ENCODE measurements around the gene KDM8. TPM values are rescaled to one million over a fixed set of nuclear protein-coding genes. Genes with fewer than 3 reads are reported as not detected.

KDM8 gene
- total and polyA plus RNA-seq, 9 of the 15 experiments (the other 6 are each of a cell fraction or from before 2014, with no cell fraction given) = 0.61 to 9.1 (median 5.4) TPM

GRCh38 chr16:27268376-27269299 lies 65.3 kb downstream of the KDM8 start, which contains the start of gene NSMCE1 (continued):
- no peak for TF ChIP-seq ZBTB49 (CRISPR knock-in tag; IDR thresholded peaks at IDR 0.05; ENCODE audit: borderline replicate concordance)
- TF ChIP-seq OTX1 (CRISPR knock-in tag; IDR thresholded peaks at IDR 0.05) = 0 out of 2 replicates have a peak, but pooled peaks have one; percentile 9
- TF ChIP-seq GTF2B (IDR thresholded peaks at IDR 0.05; ENCODE audit: extremely low read depth, insufficient read length) = peak; percentile 52
- no peak for TF ChIP-seq ZNF121 (CRISPR knock-in tag; conservative IDR thresholded peaks at IDR 0.05)
- no peak for TF ChIP-seq RAD51 (IDR thresholded peaks at IDR 0.05; ENCODE audit: borderline replicate concordance, low read depth)
- TF ChIP-seq FIP1L1 (IDR thresholded peaks at IDR 0.05; ENCODE audit: low read depth, low read length, poor library complexity, severe bottlenecking) = no peak
- TF ChIP-seq CBX1 (IDR thresholded peaks at IDR 0.05; ENCODE audit: low read depth) = peak; percentile 58
- no peak for TF ChIP-seq ZNF12 (CRISPR knock-in tag; IDR thresholded peaks at IDR 0.05)
- no peak for TF ChIP-seq ZNF695 (CRISPR knock-in tag; IDR thresholded peaks at IDR 0.05)
- no peak for TF ChIP-seq MAFG (tag; conservative IDR thresholded peaks at IDR 0.05)
- TF ChIP-seq TARDBP (IDR thresholded peaks at IDR 0.05) = no peak
- TF ChIP-seq WHSC1 (IDR thresholded peaks at IDR 0.05; ENCODE audit: low read length) = no peak
- 0 out of 2 replicates have a peak, but pooled peaks have one; percentile 22 for TF ChIP-seq SIN3B (IDR thresholded peaks at IDR 0.05; ENCODE audit: low read depth)
- TF ChIP-seq GABPB2 (CRISPR knock-in tag; conservative IDR thresholded peaks at IDR 0.05) = no peak
- TF ChIP-seq HOMEZ (CRISPR knock-in tag; IDR thresholded peaks at IDR 0.05) = no peak
- TF ChIP-seq NFATC3 (IDR thresholded peaks at IDR 0.05) = no peak
- TF ChIP-seq PHF20 (IDR thresholded peaks at IDR 0.05; ENCODE audit: partially characterized antibody) = peak; percentile 69
- no peak for TF ChIP-seq SREBF2 (CRISPR knock-in tag; IDR thresholded peaks at IDR 0.05)

All from K562 (cell line).